ENCODE data around the gene CCSER1.

DNA sequence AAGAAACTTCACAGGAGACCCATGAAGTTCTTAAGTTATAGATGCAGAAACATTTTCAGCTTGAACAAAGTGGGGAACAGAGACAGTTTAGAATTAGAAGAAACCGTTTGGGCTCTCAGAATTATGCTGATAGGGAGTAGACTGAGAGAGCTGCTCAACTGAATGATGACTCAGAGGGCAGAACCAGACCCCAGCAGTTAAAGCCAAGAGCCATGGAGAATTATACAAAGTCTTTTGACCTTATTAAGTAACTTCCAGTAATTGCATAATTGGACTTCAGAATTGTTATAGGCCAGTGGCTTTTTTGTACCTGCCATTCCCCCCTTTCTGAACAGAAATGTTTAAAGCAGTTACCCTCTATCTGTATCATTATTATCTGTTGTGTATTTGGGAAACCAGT is 642.1 kb downstream of the CCSER1 start:
- TF ChIP-seq EZH2 (IDR thresholded peaks at IDR 0.05), result no peak
- no peak for TF ChIP-seq POLR2AphosphoS5 (IDR thresholded peaks at IDR 0.05; ENCODE audit: borderline replicate concordance, low read depth, low read length)
- TF ChIP-seq FOXP2 (optimal IDR thresholded peaks at IDR 0.05; ENCODE audit: control extremely low read depth, extremely low read length, insufficient read depth), result no peak

Measured in SK-N-MC (cell line).